IMR-90 (cell line): ENCODE results near the gene CELSR1. TPM values are rescaled to one million over a fixed set of nuclear protein-coding genes. Genes with fewer than 3 reads are reported as not detected.
A peak's percentile ranks its signal among the peaks of the same experiment; 100 is the strongest.

Experiments
- ATAC-seq: fragments of 200-7000 bp; cut with Tn5 transposase; 2 replicates; pipeline ENCODE4 v1.9.1; 2020; ENCODE audit warnings: low read depth, mild to moderate bottlenecking, moderate library complexity
- BruUV-seq: library from RNA; stranded (reverse); fragments of 400-500 nt; replicated peaks from 2 replicates; lab custom pipeline; 2021; lab: Mats Ljungman, UMichigan
- CTCF ChIA-PET: fragments of 300-600 bp; formaldehyde crosslinking; extraction: SDS; loops from one replicate; lab custom pipeline; 2021; ENCODE audit warnings: antibody characterized with exemption; lab: Yijun Ruan, JAX
- POLR2A ChIA-PET: fragments of 300-600 bp; sonication (Branson Sonifier 250); formaldehyde crosslinking; loops from one replicate; lab custom pipeline; 2022; ENCODE audit warnings: antibody characterized with exemption; ENCODE audit not compliant: unreplicated experiment; lab: Charles Lee
- DNase-seq: peaks from one replicate; pipeline ENCODE4 v3.0.0; 2013
- H2AFZ ChIP-seq: replicated peaks from 2 replicates; pipeline ENCODE3; 2013; ENCODE audit warnings: low read length, mild to moderate bottlenecking; ENCODE audit not compliant: poor library complexity
- H2AK5ac ChIP-seq: 2 replicates; pipeline ENCODE4 v1.6.1; 2013; ENCODE audit warnings: low read depth, low read length, inconsistent platforms
- H2AK9ac ChIP-seq: replicated peaks from 2 replicates; pipeline ENCODE3; 2013; ENCODE audit warnings: mild to moderate bottlenecking, low read depth, low read length, moderate library complexity; ENCODE audit not compliant: poor library complexity
- H2BK120ac ChIP-seq: 2 replicates; pipeline ENCODE4 v1.6.1; 2013; ENCODE audit warnings: low read depth, low read length, inconsistent platforms
- H2BK15ac ChIP-seq: 3 replicates; pipeline ENCODE4 v1.6.1; 2013; ENCODE audit warnings: low read depth, low read length, inconsistent platforms
- H2BK20ac ChIP-seq: 2 replicates; pipeline ENCODE4 v1.6.1; 2013; ENCODE audit warnings: low read depth, mild to moderate bottlenecking, inconsistent platforms, low read length, moderate library complexity
- H2BK5ac ChIP-seq: 2 replicates; pipeline ENCODE4 v1.6.1; 2013; ENCODE audit warnings: mild to moderate bottlenecking, low read depth, low read length, inconsistent platforms; ENCODE audit not compliant: poor library complexity, severe bottlenecking
- H3K14ac ChIP-seq: replicated peaks from 2 replicates; pipeline ENCODE4 v1.6.1; 2013; ENCODE audit warnings: low read depth, low read length, inconsistent platforms
- H3K18ac ChIP-seq: 2 replicates; pipeline ENCODE4 v1.6.1; 2013; ENCODE audit warnings: low read depth, low read length, control low read depth
- H3K23ac ChIP-seq: 2 replicates; pipeline ENCODE4 v1.6.1; 2013; ENCODE audit warnings: low read depth, low read length, inconsistent platforms
- H3K27ac ChIP-seq: 2 replicates; pipeline ENCODE4 v1.5.1; 2013; ENCODE audit warnings: mild to moderate bottlenecking, control low read depth, low read length; ENCODE audit not compliant: insufficient read depth
- H3K27me3 ChIP-seq: 2 replicates; pipeline ENCODE4 v1.6.1; 2013; ENCODE audit warnings: low read length; ENCODE audit not compliant: control insufficient read depth, insufficient read depth
- H3K36me3 ChIP-seq: 2 replicates; pipeline ENCODE4 v1.6.1; 2013; ENCODE audit warnings: low read length, mixed read lengths; ENCODE audit not compliant: control insufficient read depth, insufficient read depth
- H3K4ac ChIP-seq: 2 replicates; pipeline ENCODE4 v1.6.1; 2013; ENCODE audit warnings: low read depth, low read length, inconsistent platforms
- H3K4me1 ChIP-seq: 2 replicates; pipeline ENCODE4 v1.6.1; 2013; ENCODE audit warnings: low read length, mixed read lengths; ENCODE audit not compliant: control insufficient read depth, insufficient read depth
- H3K4me2 ChIP-seq: 2 replicates; pipeline ENCODE4 v1.6.1; 2013; ENCODE audit warnings: low read depth, mild to moderate bottlenecking, control low read depth, low read length, moderate library complexity
- H3K4me3 ChIP-seq: 2 replicates; pipeline ENCODE4 v1.5.1; 2013; ENCODE audit warnings: low read depth, mild to moderate bottlenecking, control low read depth, low read length, moderate library complexity; ENCODE audit not compliant: insufficient read depth
- H3K56ac ChIP-seq: 2 replicates; pipeline ENCODE4 v1.6.1; 2013; ENCODE audit warnings: low read length, inconsistent platforms; ENCODE audit not compliant: insufficient read depth; ENCODE audit errors: extremely low read depth
- H3K79me1 ChIP-seq, 2 experiments: 2 replicates each; pipeline ENCODE4 v1.6.1; 2013; ENCODE audit warnings: low read length in 2 of 2, inconsistent platforms in 1 of 2, low read depth in 1 of 2
- H3K9ac ChIP-seq: 2 replicates; pipeline ENCODE4 v1.6.1; 2013; ENCODE audit warnings: low read depth, low read length, control low read depth
- H3K9me1 ChIP-seq: 2 replicates; pipeline ENCODE4 v1.6.1; 2013; ENCODE audit warnings: low read length, inconsistent platforms; ENCODE audit not compliant: insufficient read depth
- H3K9me3 ChIP-seq: 2 replicates; pipeline ENCODE4 v1.6.1; 2013; ENCODE audit warnings: low read length; ENCODE audit not compliant: control insufficient read depth, insufficient read depth
- H4K20me1 ChIP-seq: 2 replicates; pipeline ENCODE4 v1.6.1; 2013; ENCODE audit warnings: low read length, inconsistent platforms; ENCODE audit not compliant: insufficient read depth
- H4K5ac ChIP-seq: 2 replicates; pipeline ENCODE4 v1.6.1; 2013; ENCODE audit warnings: mild to moderate bottlenecking, low read depth, low read length, control low read depth
- H4K8ac ChIP-seq, 2 experiments: 2 replicates each; pipeline ENCODE4 v1.6.1; 2013; ENCODE audit warnings: low read depth in 2 of 2, low read length in 2 of 2, control low read depth in 1 of 2, inconsistent platforms in 1 of 2
- H4K91ac ChIP-seq: 2 replicates; pipeline ENCODE4 v1.6.1; 2013; ENCODE audit warnings: low read depth, low read length, inconsistent platforms; ENCODE audit not compliant: insufficient read depth
- BHLHE40 ChIP-seq: fragments of 150-350 bp; IDR thresholded peaks from 2 replicates; pipeline ENCODE4 v1.6.1; 2016; ENCODE audit warnings: mild to moderate bottlenecking, low read depth, low read length
- CEBPB ChIP-seq: IDR thresholded peaks from 2 replicates; pipeline ENCODE4 v1.6.1; 2012; ENCODE audit warnings: low read depth, low read length, improper control_type of control experiment
- CHD1 ChIP-seq: IDR thresholded peaks from 2 replicates; pipeline ENCODE4 v1.6.1; 2012; ENCODE audit warnings: low read depth, low read length, improper control_type of control experiment
- CTCF ChIP-seq: conservative IDR thresholded peaks from 2 replicates; pipeline ENCODE4 v1.5.1; 2012; ENCODE audit warnings: mild to moderate bottlenecking, low read depth, low read length, improper control_type of control experiment
- FOS ChIP-seq: fragments of 150-350 bp; IDR thresholded peaks from 2 replicates; pipeline ENCODE4 v1.6.1; 2016; ENCODE audit warnings: low read depth, low read length
- MAFK ChIP-seq: IDR thresholded peaks from 2 replicates; pipeline ENCODE4 v1.6.1; 2012; ENCODE audit warnings: low read depth, low read length, improper control_type of control experiment
- MAZ ChIP-seq: IDR thresholded peaks from 2 replicates; pipeline ENCODE4 v1.6.1; 2012; ENCODE audit warnings: low read depth, mild to moderate bottlenecking, low read length, improper control_type of control experiment, moderate library complexity, borderline replicate concordance
- MXI1 ChIP-seq: IDR thresholded peaks from 2 replicates; pipeline ENCODE4 v1.6.1; 2012; ENCODE audit warnings: low read depth, mild to moderate bottlenecking, low read length, moderate library complexity, borderline replicate concordance
- NFE2L2 ChIP-seq: fragments of 150-350 bp; IDR thresholded peaks from 2 replicates; pipeline ENCODE4 v1.6.1; 2016; ENCODE audit warnings: low read depth, mild to moderate bottlenecking, low read length
- POLR2A ChIP-seq: IDR thresholded peaks from 2 replicates; pipeline ENCODE4 v1.6.1; 2012; ENCODE audit warnings: mild to moderate bottlenecking, low read depth, low read length
- RAD21 ChIP-seq: IDR thresholded peaks from 2 replicates; pipeline ENCODE4 v1.6.1; 2012; ENCODE audit warnings: low read length, improper control_type of control experiment
- RCOR1 ChIP-seq: IDR thresholded peaks from 2 replicates; pipeline ENCODE4 v1.6.1; 2012; ENCODE audit warnings: mild to moderate bottlenecking, low read length, improper control_type of control experiment; ENCODE audit not compliant: insufficient replicate concordance
- RFX5 ChIP-seq: IDR thresholded peaks from 2 replicates; pipeline ENCODE4 v1.8.0; 2012; ENCODE audit warnings: low read depth, mild to moderate bottlenecking, low read length, moderate library complexity
- SMC3 ChIP-seq: fragments of 150-350 bp; IDR thresholded peaks from 2 replicates; pipeline ENCODE4 v1.6.1; 2016; ENCODE audit warnings: low read depth, mild to moderate bottlenecking, antibody characterized with exemption, low read length, moderate library complexity
- USF2 ChIP-seq: fragments of 150-350 bp; IDR thresholded peaks from 2 replicates; pipeline ENCODE4 v1.6.1; 2017; ENCODE audit warnings: mild to moderate bottlenecking, antibody characterized with exemption, low read length, low read depth
- WGBS, 2 experiments: methylation state at CpG; one replicate each; pipeline versions ENCODE4 v1.1.5 to v1.1.7; 2013; ENCODE audit warnings: missing lambda C conversion rate in 2 of 2; ENCODE audit not compliant: insufficient read length in 1 of 2; ENCODE audit errors: extremely low coverage in 2 of 2; 5-methylcytosine and 5-hydroxymethylcytosine counted together
- dilution Hi-C: fragments of 300-500 bp; cut with HindIII; formaldehyde crosslinking; loops from one replicate; pipeline ENCODE4 v1.14.3; 2018; ENCODE audit warnings: low sequenced_read_pairs; ENCODE audit not compliant: unreplicated experiment
- in situ Hi-C: fragments of 300-500 bp; cut with MboI; formaldehyde crosslinking; loops from 3 replicates; pipeline ENCODE4 v1.14.3; 2019; ENCODE audit warnings: low sequenced_read_pairs, inconsistent platforms, mixed read lengths
- intact Hi-C: fragments of 100-400 bp; cut with micrococcal nuclease; formaldehyde crosslinking; loops from 2 replicates; pipeline ENCODE4 v1.10.0; 2022
- polyA plus RNA-seq, 3 experiments: library from polyadenylated mRNA; depleted of rRNA; stranded (reverse); fragments of >200 nt; gene quantifications; 2 replicates each; pipeline ENCODE4 v1.2.3, GENCODE V29; 2012; ENCODE audit warnings: low replicate concordance in 1 of 3
- total RNA-seq: library from RNA; depleted of rRNA; stranded (reverse); fragments of >200 nt; gene quantifications from 2 replicates; pipeline ENCODE4 v1.2.3, GENCODE V29; 2012
- TF ChIP-seq, protein P1 (sequence below): fragments of 150-350 bp; IDR thresholded peaks from 2 replicates; pipeline ENCODE4 v1.6.1; 2016; ENCODE audit warnings: low read depth, mild to moderate bottlenecking, low read length, moderate library complexity, borderline replicate concordance

CELSR1 gene
- total and polyA plus RNA-seq, 2 of the 4 experiments (the other 2 are of a cell fraction), result 0.36 to 0.82 TPM

DNA sequence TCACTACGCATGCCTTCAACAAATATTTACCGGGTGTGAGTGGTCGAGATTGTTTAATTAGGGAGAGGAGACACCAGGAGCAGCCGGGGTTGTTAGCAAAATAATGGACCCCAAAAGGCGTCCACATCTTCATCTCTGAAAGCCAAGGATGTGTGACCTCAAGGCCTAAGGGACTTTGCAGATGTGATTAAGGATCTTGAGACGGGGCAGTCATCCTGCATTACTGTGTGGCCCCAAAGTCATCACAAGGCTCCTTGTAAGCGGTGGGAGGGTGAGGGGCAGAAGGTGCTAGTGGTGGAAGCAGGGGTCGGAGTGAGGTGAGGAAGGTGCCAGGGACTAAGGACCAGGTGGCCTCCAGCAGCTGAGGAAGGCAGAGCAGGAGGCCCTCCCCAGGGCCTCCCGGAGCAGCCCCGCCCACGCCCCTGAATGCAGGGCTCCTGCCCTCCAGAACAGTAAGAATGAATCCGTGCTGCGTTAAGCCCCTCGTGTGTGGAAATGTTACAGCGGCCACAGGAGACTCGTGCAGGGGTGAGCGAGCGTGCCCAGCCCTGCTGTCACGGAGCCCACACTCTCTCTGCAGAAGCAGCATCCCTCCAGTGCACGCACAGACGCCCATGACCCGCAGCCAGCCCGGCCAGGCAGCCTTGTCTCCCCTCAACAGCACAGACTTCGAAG is 83.5 kb downstream of the CELSR1 start:
- ChIA-PET POLR2A (no interaction called here), CTCF (no interaction called here)
- H3K56ac ChIP-seq, result no peak overlapping the region
- no peak overlapping the region for H2AK9ac ChIP-seq
- H3K14ac ChIP-seq, result no peak overlapping the region
- no peak overlapping the region for H3K27ac ChIP-seq
- no peak overlapping the region for H2AK5ac ChIP-seq
- H4K91ac ChIP-seq, result no peak overlapping the region
- DNase-seq, result no peak
- no peaks in the 10 kb centered on the region for H3K79me1 ChIP-seq
- no peak overlapping the region for H2BK20ac ChIP-seq
- H4K20me1 ChIP-seq, result no peaks in the 10 kb centered on the region
- H3K9me3 ChIP-seq, result no peaks in the 10 kb centered on the region
- H3K4me1 ChIP-seq, result 0 out of 2 replicates have a peak, but pooled peaks cover 1% of the 10 kb centered on the region
- intact Hi-C loops, result no loop called here
- no peak overlapping the region for H2BK15ac ChIP-seq
- no peak overlapping the region for H3K23ac ChIP-seq
- H3K4ac ChIP-seq, result no peak overlapping the region
- no peak overlapping the region for H3K4me3 ChIP-seq
- H3K36me3 ChIP-seq, result no peaks in the 10 kb centered on the region
- dilution Hi-C loops, result no loop called here
- peaks cover 49% of the 10 kb centered on the region for H3K27me3 ChIP-seq
- no peak overlapping the region for H2BK5ac ChIP-seq
- peak overlapping the region; percentile 11 for H2AFZ ChIP-seq
- H4K5ac ChIP-seq, result no peak overlapping the region
- no peak overlapping the region for H3K9ac ChIP-seq
- in situ Hi-C loops, result no loop called here
- H3K4me2 ChIP-seq, result no peak overlapping the region
- TF ChIP-seq MAFK (no peak), NFE2L2 (no peak), MXI1 (no peak), BHLHE40 (no peak), USF2 (no peak), CTCF (no peak), FOS (no peak), RCOR1 (no peak), RAD21 (no peak), CEBPB (no peak), POLR2A (no peak), CHD1 (no peak), MAZ (no peak), RFX5 (no peak), SMC3 (no peak)
- TF ChIP-seq, protein P1, sequence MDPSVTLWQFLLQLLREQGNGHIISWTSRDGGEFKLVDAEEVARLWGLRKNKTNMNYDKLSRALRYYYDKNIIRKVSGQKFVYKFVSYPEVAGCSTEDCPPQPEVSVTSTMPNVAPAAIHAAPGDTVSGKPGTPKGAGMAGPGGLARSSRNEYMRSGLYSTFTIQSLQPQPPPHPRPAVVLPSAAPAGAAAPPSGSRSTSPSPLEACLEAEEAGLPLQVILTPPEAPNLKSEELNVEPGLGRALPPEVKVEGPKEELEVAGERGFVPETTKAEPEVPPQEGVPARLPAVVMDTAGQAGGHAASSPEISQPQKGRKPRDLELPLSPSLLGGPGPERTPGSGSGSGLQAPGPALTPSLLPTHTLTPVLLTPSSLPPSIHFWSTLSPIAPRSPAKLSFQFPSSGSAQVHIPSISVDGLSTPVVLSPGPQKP, result no peak
- H3K9me1 ChIP-seq, result no peaks in the 10 kb centered on the region
- H3K18ac ChIP-seq, result no peak overlapping the region
- WGBS, 2 experiments, result 68% methylated on average over 18 of the region's 24 CpGs; no CpG with 5 or more reads in 1 of the 2 experiments
- BruUV-seq, result no TSS peak
- no peak for ATAC-seq
- H4K8ac ChIP-seq, result no peak overlapping the region
- H2BK120ac ChIP-seq, result no peak overlapping the region
